Endothelial cell of umbilical vein (primary cell): Measurements from ENCODE around the gene TTN. TPM values are rescaled to one million over a fixed set of nuclear protein-coding genes. Genes with fewer than 3 reads are reported as not detected.

Experiments used
- BruUV-seq: library from RNA; stranded (reverse); fragments of 400-500 nt; replicated peaks from 2 replicates; lab custom pipeline; 2021; lab: Mats Ljungman, UMichigan
- CTCF ChIA-PET: fragments of 300-600, 350-600 bp; sonication (Branson Sonifier 250); formaldehyde crosslinking; loops from one replicate; lab custom pipeline; 2021; ENCODE audit warnings: antibody characterized with exemption, inconsistent platforms; lab: Charles Lee
- POLR2A ChIA-PET: fragments of 300-600, 350-600 bp; sonication (Branson Sonifier 250); formaldehyde crosslinking; loops from one replicate; lab custom pipeline; 2021; ENCODE audit warnings: antibody characterized with exemption, inconsistent platforms; lab: Charles Lee
- DNase-seq: peaks from one replicate; pipeline ENCODE4 v3.0.0-alpha.2; 2011; ENCODE audit warnings: low read depth, low spot score
- FAIRE-seq: peaks from 2 replicates; lab custom pipeline; 2011; peaks lifted over from hg19 to GRCh38; lab: Jason Lieb, UNC
- H2AFZ ChIP-seq: 2 replicates; pipeline ENCODE4 v1.6.0; 2012; ENCODE audit warnings: low read depth, low read length, control low read depth, inconsistent platforms
- H3K27ac ChIP-seq: 2 replicates; pipeline ENCODE4 v1.5.1; 2011; ENCODE audit warnings: low read depth, mild to moderate bottlenecking, control low read depth, low read length, moderate library complexity; ENCODE audit not compliant: insufficient read depth
- H3K27me3 ChIP-seq, 2 experiments: 2 replicates each; pipeline versions ENCODE4 v1.6.0 to v1.6.1; 2011; ENCODE audit warnings: low read length in 2 of 2, mixed read lengths in 1 of 2; ENCODE audit not compliant: control insufficient read depth in 2 of 2, insufficient read depth in 2 of 2
- H3K36me3 ChIP-seq, 2 experiments: 2 replicates in 1 of 2; 3 replicates in 1 of 2; pipeline ENCODE4 v1.5.1; 2011; ENCODE audit warnings: low read length in 2 of 2, mild to moderate bottlenecking in 1 of 2, moderate library complexity in 1 of 2; ENCODE audit not compliant: control insufficient read depth in 2 of 2, insufficient read depth in 2 of 2; ENCODE audit errors: extremely low read depth in 1 of 2
- H3K4me1 ChIP-seq: 3 replicates; pipeline ENCODE4 v1.5.1; 2011; ENCODE audit warnings: mild to moderate bottlenecking, low read length; ENCODE audit not compliant: control insufficient read depth, insufficient read depth; ENCODE audit errors: extremely low read depth
- H3K4me2 ChIP-seq: 2 replicates; pipeline ENCODE4 v1.6.1; 2011; ENCODE audit warnings: low read length, control low read depth, mixed read lengths; ENCODE audit not compliant: insufficient read depth
- H3K4me3 ChIP-seq, 3 experiments: fragments of 200-600 bp in 1 of 3; sonication (generic), shearing (Covaris generic) in 1 of 3; replicated peaks in 1 of 3; 2 replicates each; pipeline ENCODE4 v1.5.1; 2011 to 2016; ENCODE audit warnings: control low read depth in 3 of 3, low read length in 3 of 3, mild to moderate bottlenecking in 2 of 3, inconsistent platforms in 1 of 3, low read depth in 1 of 3, moderate library complexity in 1 of 3; ENCODE audit not compliant: insufficient read depth in 1 of 3
- H3K79me2 ChIP-seq: 2 replicates; pipeline ENCODE4 v1.6.0; 2012; ENCODE audit warnings: low read length, inconsistent platforms; ENCODE audit not compliant: control insufficient read depth, insufficient read depth
- H3K9ac ChIP-seq: replicated peaks from 2 replicates; pipeline ENCODE3; 2011; ENCODE audit warnings: low read length, control low read depth; ENCODE audit not compliant: insufficient read depth; ENCODE audit errors: extremely low read depth
- H3K9me1 ChIP-seq: replicated peaks from 3 replicates; pipeline ENCODE4 v1.6.0; 2011; ENCODE audit warnings: mild to moderate bottlenecking, low read length; ENCODE audit not compliant: control insufficient read depth, insufficient read depth; ENCODE audit errors: extremely low read depth
- H3K9me3 ChIP-seq: replicated peaks from 2 replicates; pipeline ENCODE4 v1.5.1; 2012; ENCODE audit warnings: low read length, inconsistent platforms; ENCODE audit not compliant: control insufficient read depth, insufficient read depth
- H4K20me1 ChIP-seq: replicated peaks from 2 replicates; pipeline ENCODE3; 2011; ENCODE audit warnings: mild to moderate bottlenecking, low read length; ENCODE audit not compliant: control insufficient read depth, insufficient read depth; ENCODE audit errors: extremely low read depth
- CTCF ChIP-seq, 2 donors: IDR thresholded peaks; 1 replicate in 1 of 2; 2 replicates in 1 of 2; pipeline ENCODE4 v1.5.1; 2011; ENCODE audit warnings: low read length in 2 of 2, mild to moderate bottlenecking in 2 of 2, moderate library complexity in 2 of 2, control low read depth in 1 of 2, inconsistent platforms in 1 of 2, low read depth in 1 of 2; ENCODE audit not compliant: insufficient read depth in 1 of 2; ENCODE audit errors: extremely low read depth in 1 of 2
- EZH2 ChIP-seq: IDR thresholded peaks from 2 replicates; pipeline ENCODE4 v1.6.1; 2012; ENCODE audit warnings: borderline replicate concordance, low read depth, mild to moderate bottlenecking, moderate library complexity, low read length, inconsistent platforms; ENCODE audit not compliant: severe bottlenecking
- FOS ChIP-seq: IDR thresholded peaks from 2 replicates; pipeline ENCODE4 v1.6.1; 2011; ENCODE audit warnings: mild to moderate bottlenecking, low read length, moderate library complexity, borderline replicate concordance; ENCODE audit not compliant: insufficient read depth
- GATA2 ChIP-seq: IDR thresholded peaks from 2 replicates; pipeline ENCODE4 v1.7.0; 2011; ENCODE audit warnings: low read depth, mild to moderate bottlenecking, moderate library complexity, mixed read lengths, low read length; ENCODE audit not compliant: insufficient read length, insufficient read depth
- JUN ChIP-seq: IDR thresholded peaks from 2 replicates; pipeline ENCODE4 v1.6.1; 2011; ENCODE audit warnings: borderline replicate concordance, low read depth; ENCODE audit not compliant: insufficient read length, insufficient read depth
- MYC ChIP-seq: IDR thresholded peaks from one replicate; pipeline ENCODE4 v1.6.1; 2011; ENCODE audit warnings: mild to moderate bottlenecking, low read depth, low read length
- POLR2A ChIP-seq: IDR thresholded peaks from 2 replicates; pipeline ENCODE4 v1.6.1; 2012; ENCODE audit warnings: low read depth, mild to moderate bottlenecking, control low read depth, low read length
- POLR2AphosphoS5 ChIP-seq: IDR thresholded peaks from 2 replicates; pipeline ENCODE4 v1.6.1; 2012; ENCODE audit warnings: low read depth, mild to moderate bottlenecking, control low read depth, low read length, moderate library complexity; ENCODE audit not compliant: insufficient read depth
- dilution Hi-C: fragments of 300-500 bp; cut with MboI; formaldehyde crosslinking; loops from one replicate; pipeline ENCODE4 v1.15.0; 2019; ENCODE audit warnings: low sequenced_read_pairs; ENCODE audit not compliant: extremely low pct_ligation_motif_present
- intact Hi-C: fragments of 100-400 bp; cut with micrococcal nuclease; formaldehyde crosslinking; loops from one replicate; pipeline ENCODE4 v1.10.0; 2022
- polyA plus RNA-seq, 4 experiments: library from polyadenylated mRNA; depleted of rRNA in 3 of 4; stranded (reverse) in 3 of 4; unstranded in 1 of 4; fragments of >200 nt; gene quantifications; 2 replicates each; pipeline versions ENCODE4 v1.2.1 to v1.2.3, GENCODE V29; 2011 to 2012; ENCODE audit warnings: missing spikeins in 1 of 4
- total RNA-seq: library from RNA; stranded (reverse); gene quantifications from 2 replicates; pipeline ENCODE4 v1.2.3, GENCODE V29; 2021
- TF ChIP-seq, protein P1 (sequence below): IDR thresholded peaks from 2 replicates; pipeline ENCODE4 v1.6.1; 2011; ENCODE audit not compliant: insufficient read depth, insufficient read length

TTN gene
- total and polyA plus RNA-seq, 2 donors (not counting 3 experiments of a cell fraction or from before 2014, with no cell fraction given): 0.11 to 0.49 TPM

GRCh38 chr2:178707476-178707875, 99.7 kb downstream of the TTN start:
- intact Hi-C loops (no loop called here), dilution Hi-C loops (no loop called here)
- Histone ChIP-seq H3K4me3 (no peak overlapping the region), H3K79me2 (no peaks in the 10 kb centered on the region), H3K36me3 (no peaks in the 10 kb centered on the region), H3K27ac (no peak overlapping the region), H3K9ac (no peak overlapping the region), H3K9me3 (no peaks in the 10 kb centered on the region), H3K4me1 (no peaks in the 10 kb centered on the region), H3K9me1 (peaks cover 2% of the 10 kb centered on the region), H3K4me2 (no peak overlapping the region), H4K20me1 (no peaks in the 10 kb centered on the region), H2AFZ (no peak overlapping the region), H3K27me3 (peaks cover 0 to 2% of the 10 kb centered on the region in 2 experiments)
- TF ChIP-seq POLR2AphosphoS5 (no peak), POLR2A (no peak), CTCF (IDR thresholded peaks at IDR 0.05; ENCODE audit: extremely low read depth in 1 of 2, insufficient read depth in 1 of 2, low read depth in 1 of 2, low read length in 2 of 2) (no peak)
- ChIA-PET CTCF (no interaction called here), POLR2A (no interaction called here)
- BruUV-seq: no TSS peak
- no peak for DNase-seq
- FAIRE-seq: no peak

GRCh38 chr2:178704876-178705275, 102.3 kb downstream of the TTN start:
- H3K4me1 ChIP-seq: no peaks in the 10 kb centered on the region
- H2AFZ ChIP-seq: no peak overlapping the region
- H3K79me2 ChIP-seq: no peaks in the 10 kb centered on the region
- TF ChIP-seq POLR2A: no peak
- TF ChIP-seq MYC: no peak
- no peak for TF ChIP-seq JUN
- TF ChIP-seq, protein P1, sequence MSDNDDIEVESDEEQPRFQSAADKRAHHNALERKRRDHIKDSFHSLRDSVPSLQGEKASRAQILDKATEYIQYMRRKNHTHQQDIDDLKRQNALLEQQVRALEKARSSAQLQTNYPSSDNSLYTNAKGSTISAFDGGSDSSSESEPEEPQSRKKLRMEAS: no peak
- TF ChIP-seq EZH2: no peak
- no peak for TF ChIP-seq POLR2AphosphoS5
- no peak for TF ChIP-seq CTCF (IDR thresholded peaks at IDR 0.05; ENCODE audit: extremely low read depth in 1 of 2, insufficient read depth in 1 of 2, low read depth in 1 of 2, low read length in 2 of 2)
- no peak for TF ChIP-seq FOS
- no peak for TF ChIP-seq GATA2
- no peak for FAIRE-seq
- H3K4me3 ChIP-seq: no peak overlapping the region
- H3K27me3 ChIP-seq: peaks cover 0 to 2% of the 10 kb centered on the region in 2 experiments
- no peak overlapping the region for H3K27ac ChIP-seq
- intact Hi-C loops (no loop called here), dilution Hi-C loops (no loop called here)
- BruUV-seq: no TSS peak
- H3K4me2 ChIP-seq: no peak overlapping the region
- H3K36me3 ChIP-seq: no peaks in the 10 kb centered on the region
- CTCF ChIA-PET: no interaction called here
- POLR2A ChIA-PET: no interaction called here
- H3K9me1 ChIP-seq: peaks cover 2% of the 10 kb centered on the region
- H4K20me1 ChIP-seq: no peaks in the 10 kb centered on the region
- no peak overlapping the region for H3K9ac ChIP-seq
- no peak for DNase-seq
- H3K9me3 ChIP-seq: no peaks in the 10 kb centered on the region
